GM19397 (cell line): ENCODE results near the gene GOLGA6L2.

Experiments
- ATAC-seq: cut with Tn5 transposase; IDR thresholded peaks from one replicate; pipeline ENCODE4 v1.9.1; 2021; ENCODE audit warnings: mild to moderate bottlenecking, moderate library complexity; ENCODE audit not compliant: unreplicated experiment

The GOLGA6L2 gene

GRCh38 chr15:23395030-23395692 is 51.9 kb downstream of the GOLGA6L2 start:
- ATAC-seq, result no peak
